Transverse colon (tissue), 4 donors: ENCODE measurements around the gene TCAP. TPM values are rescaled to one million over a fixed set of nuclear protein-coding genes. Genes with fewer than 3 reads are reported as not detected.

ENCODE experiments used
- DNase-seq: peaks from one replicate; pipeline ENCODE4 v3.0.0-alpha.2; 2019
- H3K27ac ChIP-seq, 4 donors: fragments of 200-600 bp; sonication (generic); 2 replicates each; pipeline ENCODE4 v1.5.1; 2016 to 2018; ENCODE audit warnings: inconsistent platforms in 4 of 4
- H3K27me3 ChIP-seq: fragments of 200-600 bp; sonication (generic); 2 replicates; pipeline ENCODE4 v1.5.1; 2017; ENCODE audit warnings: inconsistent platforms
- H3K36me3 ChIP-seq, 4 donors: fragments of 200-600 bp; sonication (generic); 2 replicates each; pipeline ENCODE4 v1.5.1; 2017 to 2019; ENCODE audit warnings: inconsistent platforms in 4 of 4
- H3K4me1 ChIP-seq, 4 donors: fragments of 200-600 bp; sonication (generic); 2 replicates each; pipeline ENCODE4 v1.5.1; 2017 to 2020; ENCODE audit warnings: inconsistent platforms in 4 of 4
- H3K4me3 ChIP-seq, 4 donors: fragments of 200-600 bp; sonication (generic); 1 replicate in 1 of 4; 2 replicates in 3 of 4; pipeline versions ENCODE4 v1.5.1 to v1.6.1; 2017 to 2019; ENCODE audit warnings: inconsistent platforms in 4 of 4
- H3K9me3 ChIP-seq, 2 donors: fragments of 200-600 bp; sonication (generic); 2 replicates each; pipeline ENCODE4 v1.5.1; 2017 to 2019; ENCODE audit warnings: inconsistent platforms in 2 of 2
- CTCF ChIP-seq, 5 experiments: fragments of 200-600 bp in 3 of 5; fragments of 450-650 bp in 2 of 5; sonication (generic) in 3 of 5; IDR thresholded peaks; 1 replicate in 2 of 5; 2 replicates in 3 of 5; pipeline ENCODE4 v1.5.1; 2016 to 2017; ENCODE audit warnings: antibody characterized with exemption in 5 of 5, inconsistent platforms in 3 of 5, mild to moderate bottlenecking in 2 of 5, moderate library complexity in 1 of 5
- EP300 ChIP-seq: sonication (generic); formaldehyde crosslinking; IDR thresholded peaks from one replicate; pipeline ENCODE4 v1.6.1; 2017; ENCODE audit warnings: antibody characterized with exemption, low read depth
- POLR2A ChIP-seq: fragments of 450-650 bp; IDR thresholded peaks from one replicate; pipeline ENCODE4 v1.6.1; 2016; ENCODE audit warnings: antibody characterized with exemption, mild to moderate bottlenecking, moderate library complexity
- POLR2AphosphoS5 ChIP-seq, 3 donors: sonication (generic); formaldehyde crosslinking; IDR thresholded peaks; one replicate each; pipeline ENCODE4 v1.6.1; 2016; ENCODE audit warnings: antibody characterized with exemption in 3 of 3
- WGBS, 2 donors: methylation state at CpG; one replicate each; pipeline ENCODE4 v1.1.5; 2018; ENCODE audit warnings: low coverage in 1 of 2; 5-methylcytosine and 5-hydroxymethylcytosine counted together
- in situ Hi-C, 4 donors: fragments of 200-750 bp; cut with MboI; loops; one replicate each; pipeline versions ENCODE4 v1.15.0 to v1.15.1; 2017; ENCODE audit warnings: low sequenced_read_pairs in 3 of 4, low pct_ligation_motif_present in 1 of 4, low pct_unique_long_range_greater_than_20kb in 1 of 4
- intact Hi-C: fragments of 100-400 bp; cut with DNase I; formaldehyde crosslinking; loops from one replicate; pipeline ENCODE4 v1.15.1; 2023; ENCODE audit warnings: low total_unique reads
- total RNA-seq, 4 donors: library from RNA; depleted of rRNA; stranded (reverse); fragments of >200 nt; gene quantifications; one replicate each; pipeline ENCODE4 v1.1.0, GENCODE V29; 2016

Gene TCAP
- total RNA-seq, 4 donors from 2014 or later, result 0.64 to 1.9 TPM; not detected in 2

GRCh38 chr17:39715375-39716072 lies 50.4 kb downstream of the TCAP start:
- Histone ChIP-seq H3K4me3 (no peak overlapping the region), H3K9me3 (no peaks in the 10 kb centered on the region), H3K36me3 (peaks cover 0 to 21% (median 7%) of the 10 kb centered on the region in 4 donors), H3K4me1 (peaks cover 0 to 40% (median 19%) of the 10 kb centered on the region in 4 donors), H3K27me3 (no peaks in the 10 kb centered on the region), H3K27ac (peak overlapping the region; percentile 75 to 88 (median 84))
- TF ChIP-seq EP300, result no peak
- TF ChIP-seq POLR2AphosphoS5 (IDR thresholded peaks at IDR 0.05), result no peak
- no peak for TF ChIP-seq POLR2A
- TF ChIP-seq CTCF (IDR thresholded peaks at IDR 0.05), result no peak
- 87% methylated on average over 18 of the region's 18 CpGs; no CpG with 5 or more reads in 1 of the 2 donors for WGBS, 2 donors
- intact Hi-C loops, result no loop called here
- in situ Hi-C loops, result no loop called here
- no peak for DNase-seq

Other genes starting within 250 kb of the TCAP start
- gene MED1, start 214.1 kb upstream of the TCAP start, total RNA-seq, result 10 to 100 TPM in 3 of 4 donors, 1 to 10 TPM in 1; 4.8 to 20.9 (median 18.7) TPM
- 10 to 100 TPM; 31.4 to 66.5 (median 49.4) TPM for gene CDK12, start 203.9 kb upstream of the TCAP start, total RNA-seq
- gene NEUROD2, start 57.4 kb upstream of the TCAP start, total RNA-seq, result not detected
- gene PPP1R1B, start 38.4 kb upstream of the TCAP start, total RNA-seq, result 100 to 1,000 TPM; 125 to 509 (median 223) TPM
- gene STARD3, start 28.2 kb upstream of the TCAP start, total RNA-seq, result 100 to 1,000 TPM in 1 of 4 donors, 10 to 100 TPM in 3; 63.5 to 193 (median 73.2) TPM
- gene PNMT, start 3.1 kb downstream of the TCAP start, total RNA-seq, result 10 to 100 TPM in 1 of 4 donors, 1 to 10 TPM in 2, under 1 TPM in 1; 0.80 to 48.3 (median 1.3) TPM
- 10 to 100 TPM; 19.9 to 82.6 (median 46.2) TPM for gene PGAP3, start 22.7 kb downstream of the TCAP start, total RNA-seq
- 100 to 1,000 TPM; 175 to 439 (median 234) TPM for gene ERBB2, start 34.7 kb downstream of the TCAP start, total RNA-seq
- 100 to 1,000 TPM in 3 of 4 donors, 10 to 100 TPM in 1; 99.3 to 215 (median 109) TPM for gene MIEN1, start 65.2 kb downstream of the TCAP start, total RNA-seq
- gene GRB7, start 72.6 kb downstream of the TCAP start, total RNA-seq, result 10 to 100 TPM; 25.9 to 44.5 (median 32.3) TPM
- 10 to 100 TPM in 1 of 4 donors, 1 to 10 TPM in 3; 2.2 to 13.5 (median 3.0) TPM for gene IKZF3, start 199.0 kb downstream of the TCAP start, total RNA-seq
- gene ZPBP2, start 202.9 kb downstream of the TCAP start, total RNA-seq, result under 1 TPM in 1 of 4 donors, not detected in 3; 0.27 TPM